ENCODE measurements around the gene AGPS. TPM values are rescaled to one million over a fixed set of nuclear protein-coding genes. Genes with fewer than 3 reads are reported as not detected.
"Not testable (repeated sequence)": the region's sequence is repeated elsewhere in the genome, so short reads cannot be mapped to it uniquely, and the experiment has no call there.

The AGPS gene
- total RNA-seq, 4 donors from 2014 or later = 23.1 to 38.8 (median 24.7) TPM

DNA sequence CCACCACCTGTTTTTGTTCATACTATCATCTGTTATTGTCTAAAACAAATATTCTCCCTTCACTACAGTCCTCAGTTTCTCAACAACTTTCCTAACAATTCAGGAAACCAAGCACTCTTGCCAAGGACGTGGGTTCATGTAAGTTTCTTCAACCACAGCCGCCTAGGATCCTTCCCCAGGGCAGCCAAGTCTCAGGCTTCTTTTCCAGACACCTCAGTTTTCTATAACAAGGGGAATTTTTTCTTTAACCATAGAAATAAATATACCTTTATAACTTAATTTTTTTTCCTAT is 39.4 kb upstream of the AGPS start:
- no peak for DNase-seq
- no peak for TF ChIP-seq POLR2A (IDR thresholded peaks at IDR 0.05)
- TF ChIP-seq, protein P1, sequence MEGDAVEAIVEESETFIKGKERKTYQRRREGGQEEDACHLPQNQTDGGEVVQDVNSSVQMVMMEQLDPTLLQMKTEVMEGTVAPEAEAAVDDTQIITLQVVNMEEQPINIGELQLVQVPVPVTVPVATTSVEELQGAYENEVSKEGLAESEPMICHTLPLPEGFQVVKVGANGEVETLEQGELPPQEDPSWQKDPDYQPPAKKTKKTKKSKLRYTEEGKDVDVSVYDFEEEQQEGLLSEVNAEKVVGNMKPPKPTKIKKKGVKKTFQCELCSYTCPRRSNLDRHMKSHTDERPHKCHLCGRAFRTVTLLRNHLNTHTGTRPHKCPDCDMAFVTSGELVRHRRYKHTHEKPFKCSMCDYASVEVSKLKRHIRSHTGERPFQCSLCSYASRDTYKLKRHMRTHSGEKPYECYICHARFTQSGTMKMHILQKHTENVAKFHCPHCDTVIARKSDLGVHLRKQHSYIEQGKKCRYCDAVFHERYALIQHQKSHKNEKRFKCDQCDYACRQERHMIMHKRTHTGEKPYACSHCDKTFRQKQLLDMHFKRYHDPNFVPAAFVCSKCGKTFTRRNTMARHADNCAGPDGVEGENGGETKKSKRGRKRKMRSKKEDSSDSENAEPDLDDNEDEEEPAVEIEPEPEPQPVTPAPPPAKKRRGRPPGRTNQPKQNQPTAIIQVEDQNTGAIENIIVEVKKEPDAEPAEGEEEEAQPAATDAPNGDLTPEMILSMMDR (IDR thresholded peaks at IDR 0.05) = no peak
- Histone ChIP-seq H3K4me3 (replicated peaks in 1 of 3) (no peak overlapping the region), H3K9me3 (no peaks in the 10 kb centered on the region), H3K27ac (no peak overlapping the region), H3K4me1 (peaks cover 0 to 9% of the 10 kb centered on the region in 2 donors), H3K27me3 (no peaks in the 10 kb centered on the region), H3K36me3 (no peaks in the 10 kb centered on the region)
- 53 to 65% methylated on average over 2 of the region's 2 CpGs for WGBS, 2 donors
- intact Hi-C loops (cut with DNase I) = no loop called here

DNA sequence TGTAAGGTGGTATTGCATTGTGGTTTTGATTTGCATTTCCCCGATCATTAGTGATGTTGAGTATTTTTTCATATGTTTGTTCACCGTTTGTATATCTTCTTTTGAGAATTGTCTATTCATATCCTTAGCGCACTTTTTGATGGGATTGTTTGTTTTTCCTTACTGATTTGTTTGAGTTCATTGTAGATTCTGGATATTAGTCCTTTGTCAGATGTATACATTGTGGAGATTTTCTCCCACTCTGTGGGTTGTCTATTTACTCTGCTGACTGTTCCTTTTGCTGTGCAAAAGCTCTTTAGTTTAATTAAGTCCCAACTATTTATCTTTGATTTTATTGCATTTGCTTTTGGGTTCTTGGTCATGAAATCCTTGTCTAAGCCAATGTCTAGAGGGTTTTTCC is 38.0 kb upstream of the AGPS start:
- H3K27ac ChIP-seq; H3K27me3 ChIP-seq; DNase-seq; H3K9me3 ChIP-seq; H3K36me3 ChIP-seq; H3K4me3 ChIP-seq (replicated peaks in 1 of 3); H3K4me1 ChIP-seq; intact Hi-C loops (cut with DNase I): not testable (repeated sequence)
- WGBS, 2 donors = 84 to 92% methylated on average over 3 of the region's 3 CpGs

DNA sequence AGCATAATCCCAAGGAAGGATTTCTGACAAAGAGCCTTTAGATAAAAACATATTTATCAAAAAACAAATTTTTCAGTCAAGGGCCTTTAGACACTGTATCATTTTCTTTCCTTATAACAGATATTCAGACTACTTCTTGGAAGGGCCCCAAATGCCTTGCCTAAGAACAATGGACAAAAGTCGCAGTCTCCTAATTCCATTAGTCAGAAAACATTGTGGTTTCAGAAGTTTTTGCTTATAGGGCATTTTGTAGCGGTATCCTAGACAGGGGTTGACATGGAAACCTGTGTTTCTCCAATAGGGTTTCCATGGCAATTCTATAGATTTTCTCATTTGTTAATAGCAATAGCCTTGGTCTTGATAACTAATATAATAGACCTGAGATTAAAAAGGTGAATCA is 36.7 kb upstream of the AGPS start:
- TF ChIP-seq POLR2A (IDR thresholded peaks at IDR 0.05) = no peak
- TF ChIP-seq, protein P1 (IDR thresholded peaks at IDR 0.05) = no peak
- H3K27ac ChIP-seq = no peak overlapping the region
- intact Hi-C loops (cut with DNase I) = no loop called here
- no peak overlapping the region for H3K4me3 ChIP-seq (replicated peaks in 1 of 3)
- H3K4me1 ChIP-seq = no peaks in the 10 kb centered on the region
- H3K36me3 ChIP-seq = no peaks in the 10 kb centered on the region
- no peaks in the 10 kb centered on the region for H3K9me3 ChIP-seq
- no peaks in the 10 kb centered on the region for H3K27me3 ChIP-seq
- no peak for DNase-seq
- 85 to 92% methylated on average over 2 of the region's 2 CpGs for WGBS, 2 donors

DNA sequence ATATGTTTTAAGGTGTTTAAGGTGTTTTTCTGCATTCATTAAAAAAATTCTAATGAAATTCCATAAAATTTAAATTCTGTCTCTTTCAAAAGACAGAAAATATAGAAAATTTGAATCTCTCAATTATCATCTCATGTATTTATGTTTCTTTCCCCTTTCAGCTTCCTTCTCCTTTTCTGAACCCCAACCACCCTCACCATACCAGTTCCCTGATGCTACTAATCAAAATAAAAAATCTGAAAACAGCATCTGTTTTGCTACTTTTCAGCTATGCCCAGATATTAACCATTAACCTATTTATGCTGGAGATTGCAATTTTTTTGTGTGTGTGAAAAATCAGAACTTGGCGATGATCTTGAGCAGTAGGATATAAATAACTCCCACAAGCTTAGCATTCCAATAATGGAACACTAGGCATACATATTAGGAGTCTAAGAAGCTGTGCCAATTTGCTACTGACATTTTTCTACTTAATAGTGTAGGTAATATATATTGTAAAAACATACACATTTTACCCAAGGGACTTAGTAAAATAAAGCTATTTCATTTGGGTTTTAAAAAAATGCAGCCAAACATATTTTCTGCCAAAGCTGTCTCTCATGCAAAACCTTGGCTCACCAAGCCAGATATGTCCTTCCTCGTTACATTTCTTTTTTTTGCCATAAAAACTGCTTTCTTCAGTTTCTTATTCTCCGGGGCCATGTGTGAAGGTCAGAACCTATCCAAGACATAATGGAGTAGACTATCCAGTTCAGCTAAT is 32.6 kb upstream of the AGPS start:
- no peak for TF ChIP-seq POLR2A (IDR thresholded peaks at IDR 0.05)
- TF ChIP-seq, protein P1 (IDR thresholded peaks at IDR 0.05) = no peak
- 78 to 79% methylated on average over 3 of the region's 3 CpGs for WGBS, 2 donors
- no peak for DNase-seq
- Histone ChIP-seq H3K36me3 (no peaks in the 10 kb centered on the region), H3K9me3 (no peaks in the 10 kb centered on the region), H3K27ac (no peak overlapping the region), H3K27me3 (no peaks in the 10 kb centered on the region), H3K4me3 (replicated peaks in 1 of 3) (no peak overlapping the region), H3K4me1 (no peaks in the 10 kb centered on the region)
- intact Hi-C loops (cut with DNase I) = no loop called here

DNA sequence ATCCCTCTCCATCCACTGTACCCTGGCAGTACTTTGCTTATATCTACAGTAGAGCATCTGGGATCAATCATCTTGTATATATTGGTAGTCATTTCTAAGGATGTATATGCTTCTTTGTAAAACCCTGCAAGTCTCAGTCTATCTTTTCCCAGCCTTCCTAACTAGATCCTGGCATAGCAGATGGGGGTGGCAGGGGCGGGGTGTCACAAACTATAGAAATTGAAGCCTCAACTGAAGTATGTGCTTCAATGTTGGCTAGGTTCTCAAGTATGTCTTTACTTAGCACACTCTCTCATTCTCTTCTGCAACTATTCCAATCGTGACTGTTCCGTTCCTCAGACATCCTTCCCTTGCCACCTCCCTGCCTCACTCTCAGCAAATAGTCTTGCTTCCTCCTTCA is 30.1 kb upstream of the AGPS start:
- Histone ChIP-seq H3K9me3 (no peaks in the 10 kb centered on the region), H3K36me3 (no peaks in the 10 kb centered on the region), H3K27ac (no peak overlapping the region), H3K4me3 (replicated peaks in 1 of 3) (no peak overlapping the region), H3K27me3 (no peaks in the 10 kb centered on the region), H3K4me1 (no peaks in the 10 kb centered on the region)
- TF ChIP-seq, protein P1 (IDR thresholded peaks at IDR 0.05) = no peak
- TF ChIP-seq POLR2A (IDR thresholded peaks at IDR 0.05) = no peak
- WGBS, 2 donors = 41 to 45% methylated on average over 3 of the region's 3 CpGs
- intact Hi-C loops (cut with DNase I) = no loop called here
- DNase-seq = no peak
